ENCODE measurements around the gene NAPA. TPM values are rescaled to one million over a fixed set of nuclear protein-coding genes. Genes with fewer than 3 reads are reported as not detected.

NAPA gene
- total and polyA plus RNA-seq, 10 of the 15 experiments (the other 5 are each of a cell fraction or from before 2014, with no cell fraction given): 8.2 to 193 (median 102) TPM

DNA sequence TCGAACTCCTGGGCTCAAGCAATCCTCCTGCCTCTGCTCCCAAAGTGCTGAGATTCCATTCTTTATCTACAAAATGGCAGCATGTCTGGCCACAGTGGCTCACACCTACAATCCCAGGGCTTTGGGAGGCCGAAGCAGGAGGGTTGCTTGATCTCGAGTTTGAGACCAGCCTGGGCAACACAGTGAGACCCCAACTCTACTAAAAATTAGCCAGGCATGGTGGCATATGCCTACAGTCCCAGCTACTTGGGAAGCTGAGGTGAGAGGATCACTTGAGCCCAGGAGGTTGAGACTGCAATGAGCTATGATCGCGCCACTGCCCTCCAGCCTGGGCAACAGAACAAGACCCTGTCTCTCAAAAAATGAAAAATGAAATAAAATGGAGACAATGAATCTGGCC is 6.1 kb downstream of the NAPA start:
- no peak overlapping the region for H3K27ac ChIP-seq (ENCODE audit: control insufficient read depth, insufficient read depth)
- H3K4me2 ChIP-seq (ENCODE audit: control insufficient read depth, insufficient read depth): no peak overlapping the region
- no peak overlapping the region for H2AFZ ChIP-seq (ENCODE audit: control insufficient read depth, low read depth, low read length)
- H3K36me3 ChIP-seq (ENCODE audit: control insufficient read depth in 2 of 2, insufficient read depth in 2 of 2, low read length in 1 of 2): peaks cover 13 to 15% of the 10 kb centered on the region in 2 experiments; a peak in 3 of 4 replicates
- TF ChIP-seq ZNF274 (IDR thresholded peaks at IDR 0.05; ENCODE audit: insufficient read depth, insufficient read length) (no peak), BMI1 (IDR thresholded peaks at IDR 0.05; ENCODE audit: borderline replicate concordance) (no peak), ATF7 (IDR thresholded peaks at IDR 0.05; ENCODE audit: low read depth) (no peak), POU2F2 (IDR thresholded peaks at IDR 0.05; ENCODE audit: borderline replicate concordance, low read depth, low read length) (no peak), SUPT20H (IDR thresholded peaks at IDR 0.05; ENCODE audit: borderline replicate concordance, control insufficient read depth, low read depth, low read length) (no peak), MTA2 (IDR thresholded peaks at IDR 0.05; ENCODE audit: low read depth) (no peak), SMC3 (IDR thresholded peaks at IDR 0.05; ENCODE audit: borderline replicate concordance, low read length) (no peak)
- TF ChIP-seq, protein P1, sequence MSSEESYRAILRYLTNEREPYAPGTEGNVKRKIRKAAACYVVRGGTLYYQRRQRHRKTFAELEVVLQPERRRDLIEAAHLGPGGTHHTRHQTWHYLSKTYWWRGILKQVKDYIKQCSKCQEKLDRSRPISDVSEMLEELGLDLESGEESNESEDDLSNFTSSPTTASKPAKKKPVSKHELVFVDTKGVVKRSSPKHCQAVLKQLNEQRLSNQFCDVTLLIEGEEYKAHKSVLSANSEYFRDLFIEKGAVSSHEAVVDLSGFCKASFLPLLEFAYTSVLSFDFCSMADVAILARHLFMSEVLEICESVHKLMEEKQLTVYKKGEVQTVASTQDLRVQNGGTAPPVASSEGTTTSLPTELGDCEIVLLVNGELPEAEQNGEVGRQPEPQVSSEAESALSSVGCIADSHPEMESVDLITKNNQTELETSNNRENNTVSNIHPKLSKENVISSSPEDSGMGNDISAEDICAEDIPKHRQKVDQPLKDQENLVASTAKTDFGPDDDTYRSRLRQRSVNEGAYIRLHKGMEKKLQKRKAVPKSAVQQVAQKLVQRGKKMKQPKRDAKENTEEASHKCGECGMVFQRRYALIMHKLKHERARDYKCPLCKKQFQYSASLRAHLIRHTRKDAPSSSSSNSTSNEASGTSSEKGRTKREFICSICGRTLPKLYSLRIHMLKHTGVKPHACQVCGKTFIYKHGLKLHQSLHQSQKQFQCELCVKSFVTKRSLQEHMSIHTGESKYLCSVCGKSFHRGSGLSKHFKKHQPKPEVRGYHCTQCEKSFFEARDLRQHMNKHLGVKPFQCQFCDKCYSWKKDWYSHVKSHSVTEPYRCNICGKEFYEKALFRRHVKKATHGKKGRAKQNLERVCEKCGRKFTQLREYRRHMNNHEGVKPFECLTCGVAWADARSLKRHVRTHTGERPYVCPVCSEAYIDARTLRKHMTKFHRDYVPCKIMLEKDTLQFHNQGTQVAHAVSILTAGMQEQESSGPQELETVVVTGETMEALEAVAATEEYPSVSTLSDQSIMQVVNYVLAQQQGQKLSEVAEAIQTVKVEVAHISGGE (CRISPR knock-in tag; IDR thresholded peaks at IDR 0.05): no peak
- TF ChIP-seq, protein P2, sequence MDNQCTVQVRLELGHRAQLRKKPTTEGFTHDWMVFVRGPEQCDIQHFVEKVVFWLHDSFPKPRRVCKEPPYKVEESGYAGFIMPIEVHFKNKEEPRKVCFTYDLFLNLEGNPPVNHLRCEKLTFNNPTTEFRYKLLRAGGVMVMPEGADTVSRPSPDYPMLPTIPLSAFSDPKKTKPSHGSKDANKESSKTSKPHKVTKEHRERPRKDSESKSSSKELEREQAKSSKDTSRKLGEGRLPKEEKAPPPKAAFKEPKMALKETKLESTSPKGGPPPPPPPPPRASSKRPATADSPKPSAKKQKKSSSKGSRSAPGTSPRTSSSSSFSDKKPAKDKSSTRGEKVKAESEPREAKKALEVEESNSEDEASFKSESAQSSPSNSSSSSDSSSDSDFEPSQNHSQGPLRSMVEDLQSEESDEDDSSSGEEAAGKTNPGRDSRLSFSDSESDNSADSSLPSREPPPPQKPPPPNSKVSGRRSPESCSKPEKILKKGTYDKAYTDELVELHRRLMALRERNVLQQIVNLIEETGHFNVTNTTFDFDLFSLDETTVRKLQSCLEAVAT (IDR thresholded peaks at IDR 0.05): no peak
- TF ChIP-seq, protein P3, sequence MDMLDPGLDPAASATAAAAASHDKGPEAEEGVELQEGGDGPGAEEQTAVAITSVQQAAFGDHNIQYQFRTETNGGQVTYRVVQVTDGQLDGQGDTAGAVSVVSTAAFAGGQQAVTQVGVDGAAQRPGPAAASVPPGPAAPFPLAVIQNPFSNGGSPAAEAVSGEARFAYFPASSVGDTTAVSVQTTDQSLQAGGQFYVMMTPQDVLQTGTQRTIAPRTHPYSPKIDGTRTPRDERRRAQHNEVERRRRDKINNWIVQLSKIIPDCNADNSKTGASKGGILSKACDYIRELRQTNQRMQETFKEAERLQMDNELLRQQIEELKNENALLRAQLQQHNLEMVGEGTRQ (IDR thresholded peaks at IDR 0.05; ENCODE audit: borderline replicate concordance, low read depth, low read length): no peak
- 86% methylated on average over 5 of the region's 5 CpGs for WGBS (ENCODE audit: insufficient coverage, insufficient replicate concordance, low lambda C conversion rate, missing lambda C conversion rate)
- POLR2A ChIA-PET: no interaction called here
- no peak overlapping the region for H3K4me3 ChIP-seq
- H3K79me2 ChIP-seq (ENCODE audit: control insufficient read depth, insufficient read depth, low read length): peaks cover 62% of the 10 kb centered on the region
- BruUV-seq (replicated peaks): no TSS peak
- intact Hi-C loops (cut with micrococcal nuclease; ENCODE audit: unreplicated experiment) (no loop called here), in situ Hi-C loops (cut with MboI) (no loop called here)
- SMC1A ChIA-PET (ENCODE audit: uncharacterized antibody, unreplicated experiment): no interaction called here
- H3K9me3 ChIP-seq (replicated peaks; ENCODE audit: control insufficient read depth, insufficient read depth, low read length): no peaks in the 10 kb centered on the region
- ATAC-seq: no peak
- no peak for DNase-seq (ENCODE audit: low read depth, low spot score)
- CTCF ChIA-PET: interaction anchor here (0.5 to 0.9 kb wide), 3 partner anchors 11 to 281 kb away, joined by 3 to 4 read pairs (median 4); no protein-coding TSS in a partner anchor
- no peaks in the 10 kb centered on the region; the same call in 1 of the 2 replicates for H4K20me1 ChIP-seq (ENCODE audit: control insufficient read depth, insufficient read depth)
- H3K4me1 ChIP-seq (ENCODE audit: control insufficient read depth, insufficient read depth, low read length): peaks cover 8% of the 10 kb centered on the region
- RAD21 ChIA-PET (ENCODE audit: unreplicated experiment): no interaction called here
- no peak for FAIRE-seq
- H3K27me3 ChIP-seq (replicated peaks in 1 of 2; ENCODE audit: control insufficient read depth in 2 of 2, insufficient read depth in 2 of 2, low read length in 1 of 2): no peaks in the 10 kb centered on the region
- H3K9ac ChIP-seq (ENCODE audit: control insufficient read depth, insufficient read depth, low read length): no peak overlapping the region

All from GM12878 (cell line).